ENCODE results near the gene WDR5. TPM values are rescaled to one million over a fixed set of nuclear protein-coding genes. Genes with fewer than 3 reads are reported as not detected.

WDR5 gene
- total RNA-seq, 1 experiment from 2014 or later: 62.5 TPM

DNA sequence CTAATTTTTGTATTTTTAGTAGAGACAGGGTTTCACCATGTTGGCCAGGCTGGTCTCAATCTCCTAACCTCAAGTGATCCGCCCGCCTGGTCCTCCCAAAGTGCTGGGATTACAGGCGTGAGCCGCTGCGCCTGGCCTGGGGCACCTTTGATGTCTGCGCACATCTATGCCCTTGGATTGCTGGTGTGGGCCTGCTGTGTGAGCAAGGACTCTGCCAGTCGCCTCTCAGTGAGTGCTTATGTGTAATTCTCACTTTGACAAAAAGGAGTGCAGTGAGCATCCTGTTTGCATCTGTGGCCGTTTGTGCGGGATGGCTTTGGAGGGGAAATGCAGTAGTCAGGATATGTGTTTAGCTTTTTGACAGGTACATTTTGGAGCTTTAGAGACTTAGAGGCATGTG lies 9.4 kb downstream of the WDR5 start (continued):
- TF ChIP-seq, protein P1, sequence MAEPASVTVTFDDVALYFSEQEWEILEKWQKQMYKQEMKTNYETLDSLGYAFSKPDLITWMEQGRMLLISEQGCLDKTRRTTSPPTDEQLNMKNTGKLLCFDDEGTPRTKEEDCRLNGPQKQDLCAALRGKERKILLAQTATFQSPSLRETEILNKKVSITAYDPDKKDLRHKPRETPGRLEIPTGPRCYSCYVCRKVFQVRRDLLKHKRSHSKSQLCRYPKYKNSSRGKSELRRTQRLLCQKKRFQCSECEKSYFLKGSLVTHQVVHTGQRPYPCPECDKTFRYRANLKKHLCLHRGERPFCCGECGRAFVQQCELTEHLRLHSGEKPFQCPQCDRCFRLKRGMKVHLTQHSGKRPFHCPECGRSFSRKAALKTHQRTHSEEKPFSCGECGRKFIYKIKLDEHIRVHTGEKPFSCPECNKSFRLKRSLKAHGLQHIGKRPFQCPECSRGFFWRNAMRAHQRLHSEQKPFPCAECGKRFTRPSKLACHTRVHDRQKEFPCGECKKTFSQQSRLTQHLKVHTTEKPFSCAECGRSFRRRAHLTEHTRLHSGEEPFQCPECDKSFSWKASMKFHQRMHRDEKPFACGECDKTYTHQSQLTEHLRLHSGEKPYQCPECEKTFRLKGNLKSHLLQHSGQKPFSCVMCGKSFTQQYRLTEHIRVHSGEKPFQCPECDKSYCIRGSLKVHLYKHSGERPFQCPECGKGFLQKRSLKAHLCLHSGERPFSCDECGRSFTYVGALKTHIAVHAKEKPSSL (CRISPR knock-in tag; conservative IDR thresholded peaks at IDR 0.05): no peak
- TF ChIP-seq HMGXB4 (CRISPR knock-in tag; IDR thresholded peaks at IDR 0.05) (no peak), TEAD4 (CRISPR knock-in tag; IDR thresholded peaks at IDR 0.05) (no peak), SMAD4 (CRISPR knock-in tag; IDR thresholded peaks at IDR 0.05) (no peak)

DNA sequence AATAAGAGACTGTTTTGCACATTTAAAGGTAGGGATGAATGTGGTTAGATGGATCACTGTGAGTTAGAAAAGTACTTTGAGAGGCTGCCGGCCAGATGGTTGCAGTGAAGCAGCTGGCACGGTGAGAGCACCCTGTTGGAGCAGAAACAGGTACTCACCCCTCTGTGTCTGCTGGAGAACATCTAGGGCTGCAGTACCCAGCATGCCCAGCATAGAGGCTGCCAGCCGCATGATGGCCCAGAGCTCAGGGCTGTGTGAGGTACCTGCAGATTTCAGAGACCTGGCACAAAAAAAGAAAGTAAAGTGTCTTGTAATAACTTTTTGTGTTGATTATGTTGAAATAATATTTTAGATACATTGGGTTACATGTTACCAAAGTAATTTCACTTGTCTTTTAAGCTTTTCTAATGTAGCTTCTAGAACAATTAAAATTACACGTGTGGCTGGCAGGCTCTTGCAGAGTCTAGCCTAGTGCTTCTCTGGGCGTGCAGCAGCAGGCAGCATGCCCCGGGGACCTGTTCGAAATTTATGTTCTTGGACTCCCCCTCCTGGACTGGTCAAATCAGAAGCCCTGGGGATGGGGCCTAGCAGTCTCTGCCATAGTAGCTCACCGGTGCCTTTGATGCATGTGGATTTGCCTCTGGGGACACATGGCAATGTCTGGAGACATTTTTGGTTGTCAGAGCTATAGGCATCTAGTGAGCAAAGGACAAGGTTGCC lies 11.1 kb downstream of the WDR5 start:
- Mint-ChIP-seq H3K27ac (no peak overlapping the region), H3K4me1 (no peaks in the 10 kb centered on the region), H3K36me3 (peaks cover 61% of the 10 kb centered on the region), H3K9me3 (no peaks in the 10 kb centered on the region), H3K27me3 (ENCODE audit: low read depth) (no peaks in the 10 kb centered on the region), H3K4me3 (no peak overlapping the region)
- DNase-seq (ENCODE audit: low spot score): no peak
- ATAC-seq: no peak
- ChIA-PET POLR2A (no interaction called here), CTCF (interaction anchor here (1.0 kb wide), 2 partner anchors 9 to 16 kb away, joined by 3 read pairs; no protein-coding TSS in a partner anchor)
- TF ChIP-seq ATF1 (CRISPR knock-in tag; IDR thresholded peaks at IDR 0.05): no peak
- TF ChIP-seq ATF2 (CRISPR knock-in tag; IDR thresholded peaks at IDR 0.05; ENCODE audit: borderline replicate concordance, low read depth): no peak
- no peak for TF ChIP-seq MYBL2 (CRISPR knock-in tag; IDR thresholded peaks at IDR 0.05)
- TF ChIP-seq SOX15 (CRISPR knock-in tag; IDR thresholded peaks at IDR 0.05): no peak

DNA sequence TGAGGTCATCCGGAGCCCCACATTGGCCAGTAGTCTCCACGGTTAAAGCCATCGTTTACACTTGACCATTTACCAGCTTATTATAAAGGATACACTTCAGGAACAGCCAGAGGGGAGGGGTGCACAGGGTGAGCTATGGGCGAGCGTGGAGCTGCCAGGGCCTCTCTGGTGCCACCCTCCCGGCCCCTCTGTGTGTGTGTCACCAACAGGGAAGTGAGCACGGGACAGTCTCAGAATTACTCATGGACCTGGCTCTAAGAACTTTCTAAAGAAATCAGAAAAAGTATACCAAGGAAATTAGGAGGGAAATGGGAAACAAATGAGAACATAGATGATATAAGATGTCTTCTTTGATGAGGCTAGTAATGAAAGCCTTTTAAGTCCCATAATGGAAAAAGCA lies 13.5 kb downstream of the WDR5 start:
- H3K4me3 Mint-ChIP-seq: no peak overlapping the region
- ATAC-seq (no peak), DNase-seq (ENCODE audit: low spot score) (no peak)
- CTCF ChIA-PET: interaction anchor here (1.2 kb wide), 1 partner anchor 89 kb away, joined by 4 read pairs; no protein-coding TSS in a partner anchor
- no peaks in the 10 kb centered on the region for H3K4me1 Mint-ChIP-seq
- POLR2A ChIA-PET: no interaction called here
- peaks cover 55% of the 10 kb centered on the region for H3K36me3 Mint-ChIP-seq
- H3K9me3 Mint-ChIP-seq: no peaks in the 10 kb centered on the region
- H3K27me3 Mint-ChIP-seq (ENCODE audit: low read depth): no peaks in the 10 kb centered on the region
- TF ChIP-seq GRHL2 (CRISPR knock-in tag; IDR thresholded peaks at IDR 0.05; ENCODE audit: insufficient replicate concordance, severe bottlenecking) (no peak), ZNF317 (CRISPR knock-in tag; IDR thresholded peaks at IDR 0.05; ENCODE audit: borderline replicate concordance, low read depth) (no peak), CREB1 (CRISPR knock-in tag; IDR thresholded peaks at IDR 0.05) (no peak), TEAD4 (CRISPR knock-in tag; IDR thresholded peaks at IDR 0.05) (no peak), ZBTB21 (CRISPR knock-in tag; IDR thresholded peaks at IDR 0.05; ENCODE audit: borderline replicate concordance) (no peak), ERG (CRISPR knock-in tag; IDR thresholded peaks at IDR 0.05) (no peak), IRF2 (CRISPR knock-in tag; IDR thresholded peaks at IDR 0.05; ENCODE audit: borderline replicate concordance, low read depth) (no peak), PREB (CRISPR knock-in tag; IDR thresholded peaks at IDR 0.05; ENCODE audit: borderline replicate concordance) (no peak), SOX15 (CRISPR knock-in tag; IDR thresholded peaks at IDR 0.05) (no peak)
- H3K27ac Mint-ChIP-seq: no peak overlapping the region
